ENCODE data around the gene COBLL1.

GRCh38 chr2:164868563-164869419, 27.2 kb upstream of the COBLL1 start:
- TF ChIP-seq CTCF (IDR thresholded peaks at IDR 0.05) (no peak), POLR2A (IDR thresholded peaks at IDR 0.05) (no peak), EP300 (IDR thresholded peaks at IDR 0.05) (no peak)
